ENCODE data around the gene DDX3X.

- no peak for TF ChIP-seq CTCF (conservative IDR thresholded peaks at IDR 0.05 in 1 of 2, IDR thresholded peaks at IDR 0.05 in 1 of 2; ENCODE audit: extremely low read depth in 1 of 2, insufficient read depth in 1 of 2, low read depth in 1 of 2, low read length in 2 of 2)
- TF ChIP-seq EZH2 (IDR thresholded peaks at IDR 0.05; ENCODE audit: borderline replicate concordance, low read length): no peak
Measured at GRCh38 chrX:41347186-41347585, 13.2 kb downstream of the DDX3X start.
